ENCODE data around the gene RANBP3. TPM values are rescaled to one million over a fixed set of nuclear protein-coding genes. Genes with fewer than 3 reads are reported as not detected.

Gene RANBP3
- total RNA-seq, 4 donors from 2014 or later, result 58.9 to 175 (median 65.0) TPM

GRCh38 chr19:5969476-5969875, 8.5 kb downstream of the RANBP3 start:
- DNase-seq, result no peak
- H3K4me3 ChIP-seq, result no peak overlapping the region
- H3K36me3 ChIP-seq, result no peaks in the 10 kb centered on the region
- WGBS, 2 donors (ENCODE audit: low coverage in 1 of 2), result 88% methylated on average over 8 of the region's 8 CpGs; no CpG with 5 or more reads in 1 of the 2 donors
- H3K27ac ChIP-seq, result peak overlapping the region in 2 of 4 donors; percentile 78 to 86
- no peaks in the 10 kb centered on the region for H3K9me3 ChIP-seq
- intact Hi-C loops (cut with DNase I; ENCODE audit: low total_unique reads), result no loop called here
- no peak for TF ChIP-seq POLR2A (IDR thresholded peaks at IDR 0.05)
- TF ChIP-seq EP300 (IDR thresholded peaks at IDR 0.05; ENCODE audit: low read depth), result no peak
- TF ChIP-seq, protein P1, sequence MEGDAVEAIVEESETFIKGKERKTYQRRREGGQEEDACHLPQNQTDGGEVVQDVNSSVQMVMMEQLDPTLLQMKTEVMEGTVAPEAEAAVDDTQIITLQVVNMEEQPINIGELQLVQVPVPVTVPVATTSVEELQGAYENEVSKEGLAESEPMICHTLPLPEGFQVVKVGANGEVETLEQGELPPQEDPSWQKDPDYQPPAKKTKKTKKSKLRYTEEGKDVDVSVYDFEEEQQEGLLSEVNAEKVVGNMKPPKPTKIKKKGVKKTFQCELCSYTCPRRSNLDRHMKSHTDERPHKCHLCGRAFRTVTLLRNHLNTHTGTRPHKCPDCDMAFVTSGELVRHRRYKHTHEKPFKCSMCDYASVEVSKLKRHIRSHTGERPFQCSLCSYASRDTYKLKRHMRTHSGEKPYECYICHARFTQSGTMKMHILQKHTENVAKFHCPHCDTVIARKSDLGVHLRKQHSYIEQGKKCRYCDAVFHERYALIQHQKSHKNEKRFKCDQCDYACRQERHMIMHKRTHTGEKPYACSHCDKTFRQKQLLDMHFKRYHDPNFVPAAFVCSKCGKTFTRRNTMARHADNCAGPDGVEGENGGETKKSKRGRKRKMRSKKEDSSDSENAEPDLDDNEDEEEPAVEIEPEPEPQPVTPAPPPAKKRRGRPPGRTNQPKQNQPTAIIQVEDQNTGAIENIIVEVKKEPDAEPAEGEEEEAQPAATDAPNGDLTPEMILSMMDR (IDR thresholded peaks at IDR 0.05), result no peak
- TF ChIP-seq POLR2AphosphoS5 (IDR thresholded peaks at IDR 0.05), result no peak
- H3K27me3 ChIP-seq, result no peaks in the 10 kb centered on the region
- in situ Hi-C loops (cut with MboI; ENCODE audit: low pct_ligation_motif_present in 1 of 4, low pct_unique_long_range_greater_than_20kb in 1 of 4, low sequenced_read_pairs in 3 of 4), result no loop called here
- peaks cover 36 to 59% (median 53%) of the 10 kb centered on the region in 4 donors for H3K4me1 ChIP-seq

DNA sequence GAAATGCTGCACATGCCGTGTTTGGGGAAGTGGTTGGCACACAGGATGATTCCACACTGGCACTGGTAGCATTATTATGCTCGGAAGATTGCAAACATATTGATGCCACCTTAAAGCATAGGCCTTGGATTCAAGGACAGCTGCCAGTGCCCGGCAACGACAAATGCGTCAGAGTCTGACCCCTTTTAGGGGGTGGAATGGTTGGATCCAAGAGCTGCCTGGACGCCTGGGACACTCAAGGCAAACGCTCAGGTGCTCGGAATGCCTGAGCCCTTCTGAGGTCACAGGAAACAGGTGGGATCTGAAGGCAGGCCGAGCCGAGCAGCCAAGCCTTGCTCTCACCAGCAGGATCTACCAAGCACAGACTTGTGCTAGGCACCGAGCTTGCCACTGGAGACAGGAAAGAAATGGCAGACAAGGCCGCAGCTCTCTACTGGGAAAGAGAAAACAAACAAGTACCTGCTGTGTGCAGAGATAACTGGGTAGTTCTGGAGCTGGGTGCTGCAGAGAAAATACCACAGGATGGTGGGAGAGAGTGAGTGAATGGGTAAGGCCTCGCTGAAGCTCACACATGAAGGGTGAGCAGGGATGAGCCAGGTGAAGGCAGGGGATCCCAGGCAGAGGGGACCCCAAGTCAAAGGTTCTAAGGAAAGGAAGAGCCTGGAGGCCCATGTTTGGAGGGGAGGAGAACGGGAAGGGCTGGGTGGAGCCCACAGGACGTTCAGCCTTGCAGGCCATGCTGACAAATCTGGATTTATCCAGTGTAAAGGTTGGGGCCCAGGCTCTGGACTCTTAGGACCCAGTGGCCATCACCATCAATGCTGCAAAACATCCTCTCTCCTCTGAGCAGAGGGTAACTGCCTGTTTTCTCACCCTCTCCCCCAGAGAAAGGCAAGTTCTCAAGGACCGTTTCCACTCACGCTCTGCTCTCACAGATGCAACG, 9.2 kb downstream of the RANBP3 start:
- no peaks in the 10 kb centered on the region for H3K36me3 ChIP-seq
- 53 to 63% methylated on average over 2 to 18 of the region's 18 CpGs for whole genome bisulfite sequencing, 2 donors (ENCODE audit: low coverage in 1 of 2)
- no peak overlapping the region for H3K4me3 ChIP-seq
- no peak for DNase-seq
- peak overlapping the region; percentile 60 to 86 (median 72) for H3K27ac ChIP-seq
- peaks cover 32 to 54% (median 48%) of the 10 kb centered on the region in 4 donors for H3K4me1 ChIP-seq
- intact Hi-C loops (cut with DNase I; ENCODE audit: low total_unique reads), result no loop called here
- H3K27me3 ChIP-seq, result no peaks in the 10 kb centered on the region
- in situ Hi-C loops (cut with MboI; ENCODE audit: low pct_ligation_motif_present in 1 of 4, low pct_unique_long_range_greater_than_20kb in 1 of 4, low sequenced_read_pairs in 3 of 4), result no loop called here
- no peaks in the 10 kb centered on the region for H3K9me3 ChIP-seq
- no peak for TF ChIP-seq EP300 (IDR thresholded peaks at IDR 0.05; ENCODE audit: low read depth)
- no peak for TF ChIP-seq POLR2AphosphoS5 (IDR thresholded peaks at IDR 0.05)
- TF ChIP-seq POLR2A (IDR thresholded peaks at IDR 0.05), result no peak
- TF ChIP-seq, protein P1 (IDR thresholded peaks at IDR 0.05), result no peak

DNA sequence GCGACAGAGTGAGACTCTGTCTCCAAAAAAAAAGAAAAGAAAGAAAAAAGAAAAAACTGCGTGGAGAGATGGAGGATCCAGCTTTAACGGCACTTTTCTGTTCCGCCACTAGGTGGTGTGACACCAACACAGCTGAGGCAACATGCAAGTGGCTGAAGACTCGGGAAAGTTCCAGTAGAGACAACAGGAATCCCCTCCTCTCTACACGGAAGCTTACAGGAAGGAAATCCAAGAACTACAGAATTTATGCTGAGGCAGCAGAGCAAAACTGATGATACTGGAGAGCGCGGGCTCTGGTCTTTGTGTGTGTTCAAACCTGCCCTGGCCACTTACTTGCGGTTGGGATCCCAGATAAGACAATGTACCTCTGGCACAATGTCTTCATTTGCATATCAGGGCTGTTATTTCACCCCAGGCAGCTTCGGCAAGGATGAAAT, 9.9 kb downstream of the RANBP3 start:
- whole genome bisulfite sequencing, 2 donors (ENCODE audit: low coverage in 1 of 2), result 0 to 9% methylated on average over 2 to 10 of the region's 10 CpGs
- Histone ChIP-seq H3K4me1 (peaks cover 39 to 55% (median 48%) of the 10 kb centered on the region in 4 donors), H3K4me3 (no peak overlapping the region), H3K27ac (peak overlapping the region; percentile 60 to 86 (median 72)), H3K9me3 (no peaks in the 10 kb centered on the region), H3K36me3 (no peaks in the 10 kb centered on the region), H3K27me3 (no peaks in the 10 kb centered on the region)
- in situ Hi-C loops (cut with MboI; ENCODE audit: low pct_ligation_motif_present in 1 of 4, low pct_unique_long_range_greater_than_20kb in 1 of 4, low sequenced_read_pairs in 3 of 4), result no loop called here
- DNase-seq, result peak; percentile 69
- TF ChIP-seq, protein P1 (IDR thresholded peaks at IDR 0.05), result peak; percentile 85 to 91 (median 90)
- TF ChIP-seq EP300 (IDR thresholded peaks at IDR 0.05; ENCODE audit: low read depth), result no peak
- TF ChIP-seq POLR2A (IDR thresholded peaks at IDR 0.05), result no peak
- peak in 2 of 3 donors; percentile 8 to 22 for TF ChIP-seq POLR2AphosphoS5 (IDR thresholded peaks at IDR 0.05)
- intact Hi-C loops (cut with DNase I; ENCODE audit: low total_unique reads), result no loop called here

- Histone ChIP-seq H3K27me3 (no peaks in the 10 kb centered on the region), H3K36me3 (no peaks in the 10 kb centered on the region), H3K27ac (peak overlapping the region; percentile 60 to 86 (median 72)), H3K4me1 (peaks cover 43 to 59% (median 53%) of the 10 kb centered on the region in 4 donors), H3K9me3 (no peaks in the 10 kb centered on the region), H3K4me3 (no peak overlapping the region)
- DNase-seq, result no peak
- 52 to 79% methylated on average over 2 to 7 of the region's 7 CpGs for WGBS, 2 donors (ENCODE audit: low coverage in 1 of 2)
- intact Hi-C loops (cut with DNase I; ENCODE audit: low total_unique reads) (no loop called here), in situ Hi-C loops (cut with MboI; ENCODE audit: low pct_ligation_motif_present in 1 of 4, low pct_unique_long_range_greater_than_20kb in 1 of 4, low sequenced_read_pairs in 3 of 4) (no loop called here)
- no peak for TF ChIP-seq POLR2AphosphoS5 (IDR thresholded peaks at IDR 0.05)
- TF ChIP-seq EP300 (IDR thresholded peaks at IDR 0.05; ENCODE audit: low read depth), result no peak
- TF ChIP-seq, protein P1 (IDR thresholded peaks at IDR 0.05), result no peak
- TF ChIP-seq POLR2A (IDR thresholded peaks at IDR 0.05), result no peak
These were observed 10.4 kb downstream of the RANBP3 start for GRCh38 chr19:5967571-5967970.
